Gastrocnemius medialis (tissue), 4 donors: ENCODE data around the gene INAFM2.

ENCODE experiments used
- POLR2A ChIP-seq, 2 donors: fragments of 450-650 bp; IDR thresholded peaks; one replicate each; pipeline ENCODE4 v1.6.1; 2017; ENCODE audit warnings: antibody characterized with exemption in 2 of 2, mild to moderate bottlenecking in 2 of 2, moderate library complexity in 2 of 2
- TF ChIP-seq, protein P1 (sequence below), 5 experiments: fragments of 450-650 bp in 3 of 5; fragments of 200-600 bp in 2 of 5; sonication (generic) in 2 of 5; IDR thresholded peaks in 4 of 5; conservative IDR thresholded peaks in 1 of 5; 1 replicate in 4 of 5; 2 replicates in 1 of 5; pipeline ENCODE4 v1.5.1; 2016 to 2019; ENCODE audit warnings: antibody characterized with exemption in 5 of 5, mild to moderate bottlenecking in 3 of 5, moderate library complexity in 3 of 5

DNA sequence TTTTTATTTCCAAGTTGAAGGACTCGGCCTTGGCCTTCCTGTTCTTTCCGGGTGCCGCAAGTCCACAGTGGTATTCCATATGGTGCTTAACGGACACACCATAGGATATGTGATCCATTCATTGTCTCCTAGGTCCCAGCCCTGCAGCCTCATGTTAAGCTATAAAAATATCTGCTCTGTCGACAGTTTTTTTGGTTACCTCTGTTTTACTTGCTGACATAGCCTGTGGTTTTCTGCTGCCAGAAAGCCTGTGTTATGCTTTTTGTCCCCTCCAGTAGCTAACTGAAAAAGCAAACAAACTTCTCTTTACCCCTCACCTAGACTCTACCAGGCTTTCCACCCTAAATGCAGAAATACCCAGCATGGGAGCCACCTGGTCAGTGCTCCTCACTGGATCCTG is 5.3 kb downstream of the INAFM2 start:
- TF ChIP-seq, protein P1, sequence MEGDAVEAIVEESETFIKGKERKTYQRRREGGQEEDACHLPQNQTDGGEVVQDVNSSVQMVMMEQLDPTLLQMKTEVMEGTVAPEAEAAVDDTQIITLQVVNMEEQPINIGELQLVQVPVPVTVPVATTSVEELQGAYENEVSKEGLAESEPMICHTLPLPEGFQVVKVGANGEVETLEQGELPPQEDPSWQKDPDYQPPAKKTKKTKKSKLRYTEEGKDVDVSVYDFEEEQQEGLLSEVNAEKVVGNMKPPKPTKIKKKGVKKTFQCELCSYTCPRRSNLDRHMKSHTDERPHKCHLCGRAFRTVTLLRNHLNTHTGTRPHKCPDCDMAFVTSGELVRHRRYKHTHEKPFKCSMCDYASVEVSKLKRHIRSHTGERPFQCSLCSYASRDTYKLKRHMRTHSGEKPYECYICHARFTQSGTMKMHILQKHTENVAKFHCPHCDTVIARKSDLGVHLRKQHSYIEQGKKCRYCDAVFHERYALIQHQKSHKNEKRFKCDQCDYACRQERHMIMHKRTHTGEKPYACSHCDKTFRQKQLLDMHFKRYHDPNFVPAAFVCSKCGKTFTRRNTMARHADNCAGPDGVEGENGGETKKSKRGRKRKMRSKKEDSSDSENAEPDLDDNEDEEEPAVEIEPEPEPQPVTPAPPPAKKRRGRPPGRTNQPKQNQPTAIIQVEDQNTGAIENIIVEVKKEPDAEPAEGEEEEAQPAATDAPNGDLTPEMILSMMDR (IDR thresholded peaks at IDR 0.05 in 4 of 5, conservative IDR thresholded peaks at IDR 0.05 in 1 of 5) = no peak
- TF ChIP-seq POLR2A (IDR thresholded peaks at IDR 0.05) = no peak
